H9 (cell line): ENCODE measurements around the gene THSD1. TPM values are rescaled to one million over a fixed set of nuclear protein-coding genes. Genes with fewer than 3 reads are reported as not detected.

Experiments
- DNase-seq: peaks from one replicate; pipeline ENCODE4 v3.0.0-alpha.2; 2017
- H2AFZ ChIP-seq: one replicate; pipeline ENCODE4 v1.6.1; 2013; ENCODE audit warnings: mild to moderate bottlenecking, low read length, control low read depth, moderate library complexity
- H2AK5ac ChIP-seq: 2 replicates; pipeline ENCODE4 v1.6.1; 2013; ENCODE audit warnings: low read length, control low read depth, mixed read lengths; ENCODE audit not compliant: insufficient read length
- H2BK120ac ChIP-seq: one replicate; pipeline ENCODE4 v1.6.1; 2013; ENCODE audit warnings: low read depth, mild to moderate bottlenecking, low read length, control low read depth, inconsistent platforms; ENCODE audit not compliant: poor library complexity, severe bottlenecking
- H2BK12ac ChIP-seq: 2 replicates; pipeline ENCODE4 v1.6.1; 2013; ENCODE audit warnings: low read length, control low read depth, mixed read lengths, low read depth; ENCODE audit not compliant: insufficient read length
- H2BK15ac ChIP-seq: 2 replicates; pipeline ENCODE4 v1.6.1; 2013; ENCODE audit warnings: low read depth, low read length, control low read depth
- H2BK20ac ChIP-seq: one replicate; pipeline ENCODE4 v1.6.1; 2013; ENCODE audit warnings: low read depth, mild to moderate bottlenecking, low read length, control low read depth, inconsistent platforms; ENCODE audit not compliant: poor library complexity, severe bottlenecking
- H2BK5ac ChIP-seq: 2 replicates; pipeline ENCODE4 v1.6.1; 2013; ENCODE audit warnings: low read length, control low read depth, mixed read lengths; ENCODE audit not compliant: insufficient read length
- H3K14ac ChIP-seq: 2 replicates; pipeline ENCODE4 v1.6.1; 2013; ENCODE audit warnings: low read length, control low read depth; ENCODE audit not compliant: insufficient read depth
- H3K18ac ChIP-seq: 2 replicates; pipeline ENCODE4 v1.6.1; 2013; ENCODE audit warnings: low read depth, mild to moderate bottlenecking, mixed read lengths, low read length, control low read depth; ENCODE audit not compliant: insufficient read length
- H3K23ac ChIP-seq: 2 replicates; pipeline ENCODE4 v1.6.1; 2013; ENCODE audit warnings: low read length, control low read depth, mixed read lengths, low read depth; ENCODE audit not compliant: insufficient read length
- H3K23me2 ChIP-seq: 2 replicates; pipeline ENCODE4 v1.6.1; 2013; ENCODE audit warnings: low read depth, mild to moderate bottlenecking, mixed read lengths, low read length, control low read depth; ENCODE audit not compliant: insufficient read length, poor library complexity, severe bottlenecking
- H3K27ac ChIP-seq: 2 replicates; pipeline ENCODE4 v1.5.1; 2013; ENCODE audit warnings: low read length, control low read depth, mixed read lengths, low read depth; ENCODE audit not compliant: insufficient read length
- H3K27me3 ChIP-seq: 2 replicates; pipeline ENCODE4 v1.6.1; 2013; ENCODE audit warnings: low read length, control low read depth, inconsistent platforms; ENCODE audit not compliant: insufficient read depth
- H3K4ac ChIP-seq: 2 replicates; pipeline ENCODE4 v1.6.1; 2013; ENCODE audit warnings: low read depth, mild to moderate bottlenecking, control low read depth, inconsistent platforms, low read length, moderate library complexity
- H3K4me1 ChIP-seq: 2 replicates; pipeline ENCODE4 v1.6.1; 2013; ENCODE audit warnings: low read length, control low read depth, inconsistent platforms; ENCODE audit not compliant: insufficient read depth
- H3K4me2 ChIP-seq: 2 replicates; pipeline ENCODE4 v1.6.1; 2013; ENCODE audit warnings: low read length, control low read depth, mixed read lengths; ENCODE audit not compliant: insufficient read length, insufficient read depth
- H3K56ac ChIP-seq: 2 replicates; pipeline ENCODE4 v1.6.1; 2013; ENCODE audit warnings: low read depth, mild to moderate bottlenecking, mixed read lengths, low read length, control low read depth; ENCODE audit not compliant: insufficient read length
- H3K79me1 ChIP-seq: 2 replicates; pipeline ENCODE4 v1.6.1; 2013; ENCODE audit warnings: low read depth, mild to moderate bottlenecking, moderate library complexity, low read length, control low read depth, inconsistent platforms; ENCODE audit not compliant: insufficient read depth, poor library complexity, severe bottlenecking
- H3K79me2 ChIP-seq: 2 replicates; pipeline ENCODE4 v1.6.1; 2013; ENCODE audit warnings: low read length, control low read depth, inconsistent platforms; ENCODE audit not compliant: insufficient read depth
- H3K9ac ChIP-seq: 2 replicates; pipeline ENCODE4 v1.6.1; 2013; ENCODE audit warnings: low read length, control low read depth, mixed read lengths; ENCODE audit not compliant: insufficient read length; ENCODE audit errors: extremely low read depth
- H3K9me3 ChIP-seq: one replicate; pipeline ENCODE4 v1.6.1; 2013; ENCODE audit warnings: low read depth, low read length, inconsistent platforms; ENCODE audit not compliant: control insufficient read depth
- H3T11ph ChIP-seq: one replicate; pipeline ENCODE4 v1.6.1; 2013; ENCODE audit warnings: mild to moderate bottlenecking, low read length, control low read depth, inconsistent platforms
- H4K20me1 ChIP-seq: one replicate; pipeline ENCODE4 v1.6.1; 2013; ENCODE audit not compliant: control insufficient read depth, insufficient read length, insufficient read depth
- H4K5ac ChIP-seq: 2 replicates; pipeline ENCODE4 v1.6.1; 2013; ENCODE audit warnings: low read depth, mild to moderate bottlenecking, mixed read lengths, low read length, control low read depth; ENCODE audit not compliant: insufficient read length
- H4K8ac ChIP-seq: replicated peaks from 2 replicates; pipeline ENCODE4 v1.6.1; 2013; ENCODE audit warnings: low read length, control low read depth, mixed read lengths, low read depth; ENCODE audit not compliant: insufficient read length
- H4K91ac ChIP-seq: 2 replicates; pipeline ENCODE4 v1.6.1; 2013; ENCODE audit warnings: low read depth, mild to moderate bottlenecking, moderate library complexity, mixed read lengths, low read length, control low read depth; ENCODE audit not compliant: insufficient read length
- H3K27ac Mint-ChIP-seq, 3 experiments: 2 replicates in 2 of 3; 3 replicates in 1 of 3; pipeline ENCODE4 v1.8.0; 2020 to 2021; ENCODE audit warnings: mixed read lengths in 3 of 3, mild to moderate bottlenecking in 1 of 3, moderate library complexity in 1 of 3
- H3K27me3 Mint-ChIP-seq: 2 replicates; pipeline ENCODE4 v1.8.0; 2021; ENCODE audit warnings: low read depth, mild to moderate bottlenecking, moderate library complexity, mixed read lengths
- H3K36me3 Mint-ChIP-seq, 3 experiments: 2 replicates in 2 of 3; 3 replicates in 1 of 3; pipeline ENCODE4 v1.8.0; 2020 to 2021; ENCODE audit warnings: low read depth in 3 of 3, mixed read lengths in 3 of 3; ENCODE audit not compliant: insufficient read depth in 1 of 3
- H3K4me1 Mint-ChIP-seq, 2 experiments: 2 replicates each; pipeline ENCODE4 v1.8.0; 2020; ENCODE audit warnings: mixed read lengths in 2 of 2
- H3K4me3 Mint-ChIP-seq, 2 experiments: 2 replicates in 1 of 2; 3 replicates in 1 of 2; pipeline ENCODE4 v1.8.0; 2020 to 2021; ENCODE audit warnings: mild to moderate bottlenecking in 2 of 2, mixed read lengths in 2 of 2, moderate library complexity in 1 of 2
- H3K9me3 Mint-ChIP-seq, 2 experiments: 2 replicates in 1 of 2; 3 replicates in 1 of 2; pipeline ENCODE4 v1.8.0; 2020; ENCODE audit warnings: mild to moderate bottlenecking in 2 of 2, mixed read lengths in 2 of 2, moderate library complexity in 1 of 2
- WGBS: extraction: QIAGEN DNeasy Blood & Tissue Kit; methylation state at CpG from one replicate; pipeline ENCODE4 v1.1.7; 2013; ENCODE audit warnings: missing lambda C conversion rate, low lambda C conversion rate, mixed read lengths; ENCODE audit not compliant: insufficient read length; ENCODE audit errors: extremely low coverage; 5-methylcytosine and 5-hydroxymethylcytosine counted together
- total RNA-seq: library from RNA; stranded (reverse); gene quantifications from 2 replicates; pipeline ENCODE4 v1.2.1, GENCODE V29; 2021
- TF ChIP-seq, protein P1 (sequence below): fragments of 200-600 bp; sonication (generic); conservative IDR thresholded peaks from 3 replicates; pipeline ENCODE4 v1.8.0; 2021; ENCODE audit warnings: antibody characterized with exemption, mild to moderate bottlenecking

Gene THSD1
- total RNA-seq, 1 experiment from 2014 or later: 0.22 TPM

DNA sequence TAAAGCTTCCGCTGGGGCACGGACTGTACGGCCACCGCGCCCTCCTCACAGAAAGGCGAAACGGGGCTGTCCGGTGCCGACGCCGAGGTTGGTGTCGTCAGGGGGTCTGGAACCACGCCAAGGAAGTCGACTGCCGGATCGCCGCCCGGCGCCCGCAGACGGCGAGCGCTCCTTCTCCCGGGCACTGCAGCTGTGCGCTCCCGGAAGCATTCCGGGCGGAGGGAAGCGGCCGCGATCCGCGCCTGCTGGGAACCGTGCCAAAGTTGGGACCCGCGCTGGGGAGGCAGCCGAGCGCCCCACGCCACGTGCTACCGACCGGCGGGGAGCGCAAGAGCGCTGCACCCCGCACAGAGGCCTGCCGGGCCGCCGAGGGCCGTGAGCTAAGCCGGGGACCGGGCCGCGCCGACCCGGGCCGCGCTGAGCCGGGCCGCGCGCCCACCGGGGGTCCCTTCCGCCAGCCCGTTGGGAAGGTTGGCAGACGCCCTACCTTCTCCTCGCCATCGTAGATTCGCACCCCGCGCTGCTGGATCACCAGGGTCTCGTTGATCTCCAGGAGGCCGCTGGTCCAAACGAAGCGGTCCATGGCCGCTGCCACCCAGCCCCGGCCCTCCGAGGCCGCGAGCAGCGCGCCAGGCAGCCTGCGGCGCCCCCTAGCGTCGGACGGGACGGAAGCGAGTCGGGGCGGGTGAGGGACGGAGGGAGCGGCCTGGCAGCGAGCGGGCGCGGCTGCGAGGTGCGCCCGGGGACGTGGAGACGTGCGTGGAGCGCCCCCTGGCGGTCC lies 44.2 kb upstream of the THSD1 start, which contains the start of gene VPS36:
Gene VPS36, minus strand, starts transcription at position 623 of the 781 bp plus-strand sequence. Its CDS starts 40 bp downstream, at position 583.
- no peak within 1 kb of the TSS for H2AFZ ChIP-seq

More for the DNA sequence above, 44.2 kb upstream of the THSD1 start, which contains the start of gene VPS36:
- H3K14ac ChIP-seq: peak within 1 kb of the TSS; percentile 92
- no peak within 1 kb of the TSS for H2BK15ac ChIP-seq
- Mint-ChIP-seq H3K36me3 (peaks cover 0 to 8% (median 0%) of the 10 kb centered on the region in 3 experiments; a peak in 3 of 7 replicates), H3K4me3 (peak within 1 kb of the TSS; percentile 92 to 97), H3K4me1 (peaks cover 23 to 28% of the 10 kb centered on the region in 2 experiments), H3K9me3 (no peaks in the 10 kb centered on the region; a peak in 2 of 5 replicates), H3K27ac (peak within 1 kb of the TSS in 2 of 3 experiments; percentile 93 to 97; a peak in 3 of 7 replicates), H3K27me3 (no peaks in the 10 kb centered on the region; the same call in 1 of the 2 replicates)
- peaks cover 10% of the 10 kb centered on the region for H3K23me2 ChIP-seq
- no peaks in the 10 kb centered on the region for H4K20me1 ChIP-seq
- no peaks in the 10 kb centered on the region; the same call in 1 of the 2 replicates for H3K4me1 ChIP-seq
- H2BK12ac ChIP-seq: no peak within 1 kb of the TSS
- H3K18ac ChIP-seq: peak within 1 kb of the TSS; percentile 49
- no peak within 1 kb of the TSS for H3K27ac ChIP-seq
- no peaks in the 10 kb centered on the region for H3K9me3 ChIP-seq
- H3K56ac ChIP-seq: no peak within 1 kb of the TSS
- peak within 1 kb of the TSS; percentile 80 for H3K9ac ChIP-seq
- H3K27me3 ChIP-seq: no peaks in the 10 kb centered on the region
- H3K4ac ChIP-seq: no peak within 1 kb of the TSS
- peak; percentile 94 for DNase-seq
- H4K5ac ChIP-seq: no peak within 1 kb of the TSS
- TF ChIP-seq, protein P1, sequence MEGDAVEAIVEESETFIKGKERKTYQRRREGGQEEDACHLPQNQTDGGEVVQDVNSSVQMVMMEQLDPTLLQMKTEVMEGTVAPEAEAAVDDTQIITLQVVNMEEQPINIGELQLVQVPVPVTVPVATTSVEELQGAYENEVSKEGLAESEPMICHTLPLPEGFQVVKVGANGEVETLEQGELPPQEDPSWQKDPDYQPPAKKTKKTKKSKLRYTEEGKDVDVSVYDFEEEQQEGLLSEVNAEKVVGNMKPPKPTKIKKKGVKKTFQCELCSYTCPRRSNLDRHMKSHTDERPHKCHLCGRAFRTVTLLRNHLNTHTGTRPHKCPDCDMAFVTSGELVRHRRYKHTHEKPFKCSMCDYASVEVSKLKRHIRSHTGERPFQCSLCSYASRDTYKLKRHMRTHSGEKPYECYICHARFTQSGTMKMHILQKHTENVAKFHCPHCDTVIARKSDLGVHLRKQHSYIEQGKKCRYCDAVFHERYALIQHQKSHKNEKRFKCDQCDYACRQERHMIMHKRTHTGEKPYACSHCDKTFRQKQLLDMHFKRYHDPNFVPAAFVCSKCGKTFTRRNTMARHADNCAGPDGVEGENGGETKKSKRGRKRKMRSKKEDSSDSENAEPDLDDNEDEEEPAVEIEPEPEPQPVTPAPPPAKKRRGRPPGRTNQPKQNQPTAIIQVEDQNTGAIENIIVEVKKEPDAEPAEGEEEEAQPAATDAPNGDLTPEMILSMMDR: peak; percentile 100
- H3T11ph ChIP-seq: no peak within 1 kb of the TSS
- H4K8ac ChIP-seq: no peak within 1 kb of the TSS
- no peak within 1 kb of the TSS for H2BK5ac ChIP-seq
- H3K79me2 ChIP-seq: peaks cover 12% of the 10 kb centered on the region; the same call in 1 of the 2 replicates
- no peak within 1 kb of the TSS for H2BK20ac ChIP-seq
- H2BK120ac ChIP-seq: no peak within 1 kb of the TSS
- peak within 1 kb of the TSS; percentile 67 for H3K4me2 ChIP-seq
- H3K23ac ChIP-seq: no peak within 1 kb of the TSS
- WGBS: no CpG with 5 or more reads among the region's 105 CpGs
- no peaks in the 10 kb centered on the region for H3K79me1 ChIP-seq
- H2AK5ac ChIP-seq: no peak within 1 kb of the TSS
- H4K91ac ChIP-seq: no peak within 1 kb of the TSS
